Neutrophil (primary cell): ENCODE data around the gene PPP1R3E.
"Not testable (repeated sequence)": the region's sequence is repeated elsewhere in the genome, so short reads cannot be mapped to it uniquely, and the experiment has no call there.

Experiments used
- H3K27ac ChIP-seq: fragments of 200-600 bp; sonication (generic); 2 replicates; pipeline ENCODE4 v1.5.1; 2016; ENCODE audit warnings: mild to moderate bottlenecking, moderate library complexity
- H3K27me3 ChIP-seq: fragments of 200-600 bp; sonication (generic); 2 replicates; pipeline ENCODE4 v1.6.0; 2016; ENCODE audit warnings: mild to moderate bottlenecking
- H3K36me3 ChIP-seq: fragments of 200-600 bp; sonication (generic); 2 replicates; pipeline ENCODE4 v1.5.1; 2017
- H3K4me1 ChIP-seq, 2 experiments: fragments of 200-600 bp in 1 of 2; sonication (generic) in 1 of 2; 1 replicate in 1 of 2; 2 replicates in 1 of 2; pipeline versions ENCODE4 v1.5.1 to v1.6.1; 2013 to 2016; ENCODE audit warnings: low read depth in 1 of 2, low read length in 1 of 2, mild to moderate bottlenecking in 1 of 2, moderate library complexity in 1 of 2; ENCODE audit not compliant: control insufficient read depth in 1 of 2, insufficient read depth in 1 of 2
- H3K4me3 ChIP-seq, 2 experiments: fragments of 200-600 bp in 1 of 2; sonication (generic) in 1 of 2; 1 replicate in 1 of 2; 2 replicates in 1 of 2; pipeline ENCODE4 v1.5.1; 2013 to 2016; ENCODE audit warnings: low read depth in 1 of 2, low read length in 1 of 2, mild to moderate bottlenecking in 1 of 2, moderate library complexity in 1 of 2
- H3K9me3 ChIP-seq: fragments of 200-600 bp; sonication (generic); 2 replicates; pipeline ENCODE4 v1.5.1; 2016
- CTCF ChIP-seq: fragments of 200-600 bp; sonication (generic); IDR thresholded peaks from 2 replicates; pipeline ENCODE4 v1.5.1; 2016; ENCODE audit warnings: antibody characterized with exemption

The PPP1R3E gene

GRCh38 chr14:23335623-23336022 lies 33.0 kb upstream of the PPP1R3E start:
- H3K4me1 ChIP-seq, result no peaks in the 10 kb centered on the region
- peaks cover 29% of the 10 kb centered on the region for H3K27me3 ChIP-seq
- H3K27ac ChIP-seq, result no peak overlapping the region
- H3K4me3 ChIP-seq, result no peak overlapping the region
- H3K9me3 ChIP-seq, result no peaks in the 10 kb centered on the region
- TF ChIP-seq CTCF, result no peak
- H3K36me3 ChIP-seq, result no peaks in the 10 kb centered on the region

- Histone ChIP-seq H3K36me3 (peaks cover 32% of the 10 kb centered on the region), H3K4me1 (peaks cover under 1 to 2% of the 10 kb centered on the region in 2 experiments), H3K27ac (no peak overlapping the region), H3K4me3 (no peak overlapping the region), H3K27me3 (peaks cover 7% of the 10 kb centered on the region), H3K9me3 (no peaks in the 10 kb centered on the region)
- peak; percentile 91 for TF ChIP-seq CTCF
These were observed 25.5 kb upstream of the PPP1R3E start for GRCh38 chr14:23327947-23328744.

GRCh38 chr14:23326491-23327332 lies 24.1 kb upstream of the PPP1R3E start:
- H3K36me3 ChIP-seq, result peaks cover 38% of the 10 kb centered on the region
- TF ChIP-seq CTCF, result no peak
- H3K4me3 ChIP-seq, result no peak overlapping the region
- no peak overlapping the region for H3K27ac ChIP-seq
- H3K9me3 ChIP-seq, result no peaks in the 10 kb centered on the region
- peaks cover 15% of the 10 kb centered on the region in 2 experiments for H3K4me1 ChIP-seq
- peaks cover 5% of the 10 kb centered on the region for H3K27me3 ChIP-seq

- H3K4me3 ChIP-seq, result not testable (repeated sequence)
These were observed 23.1 kb upstream of the PPP1R3E start for GRCh38 chr14:23325746-23326145.

GRCh38 chr14:23324993-23325392 lies 22.3 kb upstream of the PPP1R3E start:
- no peak overlapping the region for H3K4me3 ChIP-seq
- peaks cover 38% of the 10 kb centered on the region for H3K36me3 ChIP-seq
- TF ChIP-seq CTCF, result no peak
- H3K4me1 ChIP-seq, result peaks cover 22 to 23% of the 10 kb centered on the region in 2 experiments
- H3K9me3 ChIP-seq, result no peaks in the 10 kb centered on the region
- no peaks in the 10 kb centered on the region for H3K27me3 ChIP-seq
- no peak overlapping the region for H3K27ac ChIP-seq

More at GRCh38 chr14:23325746-23326145, 23.1 kb upstream of the PPP1R3E start:
- peaks cover 15 to 16% of the 10 kb centered on the region in 2 experiments for H3K4me1 ChIP-seq
- H3K9me3 ChIP-seq, H3K27me3 ChIP-seq, H3K27ac ChIP-seq: not testable (repeated sequence)
- peaks cover 38% of the 10 kb centered on the region for H3K36me3 ChIP-seq

- Histone ChIP-seq H3K27ac (no peak overlapping the region), H3K9me3 (no peaks in the 10 kb centered on the region), H3K36me3 (peaks cover 38% of the 10 kb centered on the region), H3K27me3 (no peaks in the 10 kb centered on the region), H3K4me1 (peaks cover 24 to 25% of the 10 kb centered on the region in 2 experiments), H3K4me3 (no peak overlapping the region)
- TF ChIP-seq CTCF, result no peak
These were observed 21.8 kb upstream of the PPP1R3E start for GRCh38 chr14:23324455-23324846.
